OCI-LY1 (cell line): ENCODE measurements around the gene ADSS2.

Source experiments
- EZH2 ChIP-seq: fragments of 200-600 bp; sonication (generic), shearing (Covaris generic); IDR thresholded peaks from 2 replicates; pipeline ENCODE4 v1.8.0; 2017; ENCODE audit warnings: borderline replicate concordance, mixed run types, mild to moderate bottlenecking, antibody characterized with exemption, low read length, moderate library complexity, mixed read lengths
- TF ChIP-seq, protein P1 (sequence below): fragments of 200-600 bp; sonication (generic), shearing (Covaris generic); IDR thresholded peaks from 2 replicates; pipeline ENCODE4 v1.5.1; 2017; ENCODE audit warnings: mild to moderate bottlenecking, antibody characterized with exemption, low read length, moderate library complexity, mixed read lengths

DNA sequence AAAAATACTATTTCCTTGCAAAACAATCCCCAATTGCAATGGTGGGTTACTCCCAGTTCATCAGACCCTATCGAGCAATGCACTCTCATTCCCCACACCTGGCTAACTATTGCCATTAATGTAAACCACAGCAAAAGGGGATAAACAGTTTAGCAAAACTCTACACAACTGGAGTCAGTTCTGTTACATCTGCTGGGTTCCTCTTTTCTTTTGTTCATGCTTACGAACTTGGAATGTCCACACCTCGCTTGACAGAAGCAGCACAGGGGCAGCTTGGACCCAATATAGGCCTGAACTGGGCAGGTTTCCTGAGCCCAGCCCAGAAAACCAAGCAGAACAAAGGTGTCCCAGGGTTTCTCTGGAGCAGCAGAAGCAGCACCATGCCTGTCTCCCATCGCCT lies 57.4 kb downstream of the ADSS2 start:
- TF ChIP-seq EZH2 = no peak
- TF ChIP-seq, protein P1, sequence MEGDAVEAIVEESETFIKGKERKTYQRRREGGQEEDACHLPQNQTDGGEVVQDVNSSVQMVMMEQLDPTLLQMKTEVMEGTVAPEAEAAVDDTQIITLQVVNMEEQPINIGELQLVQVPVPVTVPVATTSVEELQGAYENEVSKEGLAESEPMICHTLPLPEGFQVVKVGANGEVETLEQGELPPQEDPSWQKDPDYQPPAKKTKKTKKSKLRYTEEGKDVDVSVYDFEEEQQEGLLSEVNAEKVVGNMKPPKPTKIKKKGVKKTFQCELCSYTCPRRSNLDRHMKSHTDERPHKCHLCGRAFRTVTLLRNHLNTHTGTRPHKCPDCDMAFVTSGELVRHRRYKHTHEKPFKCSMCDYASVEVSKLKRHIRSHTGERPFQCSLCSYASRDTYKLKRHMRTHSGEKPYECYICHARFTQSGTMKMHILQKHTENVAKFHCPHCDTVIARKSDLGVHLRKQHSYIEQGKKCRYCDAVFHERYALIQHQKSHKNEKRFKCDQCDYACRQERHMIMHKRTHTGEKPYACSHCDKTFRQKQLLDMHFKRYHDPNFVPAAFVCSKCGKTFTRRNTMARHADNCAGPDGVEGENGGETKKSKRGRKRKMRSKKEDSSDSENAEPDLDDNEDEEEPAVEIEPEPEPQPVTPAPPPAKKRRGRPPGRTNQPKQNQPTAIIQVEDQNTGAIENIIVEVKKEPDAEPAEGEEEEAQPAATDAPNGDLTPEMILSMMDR = no peak
